ENCODE data around the gene PRRT3. TPM values are rescaled to one million over a fixed set of nuclear protein-coding genes. Genes with fewer than 3 reads are reported as not detected.

Gene PRRT3
- total and polyA plus RNA-seq, 9 of the 15 experiments (the other 6 are each of a cell fraction or from before 2014, with no cell fraction given), result 0.06 to 1.9 (median 1.2) TPM

DNA sequence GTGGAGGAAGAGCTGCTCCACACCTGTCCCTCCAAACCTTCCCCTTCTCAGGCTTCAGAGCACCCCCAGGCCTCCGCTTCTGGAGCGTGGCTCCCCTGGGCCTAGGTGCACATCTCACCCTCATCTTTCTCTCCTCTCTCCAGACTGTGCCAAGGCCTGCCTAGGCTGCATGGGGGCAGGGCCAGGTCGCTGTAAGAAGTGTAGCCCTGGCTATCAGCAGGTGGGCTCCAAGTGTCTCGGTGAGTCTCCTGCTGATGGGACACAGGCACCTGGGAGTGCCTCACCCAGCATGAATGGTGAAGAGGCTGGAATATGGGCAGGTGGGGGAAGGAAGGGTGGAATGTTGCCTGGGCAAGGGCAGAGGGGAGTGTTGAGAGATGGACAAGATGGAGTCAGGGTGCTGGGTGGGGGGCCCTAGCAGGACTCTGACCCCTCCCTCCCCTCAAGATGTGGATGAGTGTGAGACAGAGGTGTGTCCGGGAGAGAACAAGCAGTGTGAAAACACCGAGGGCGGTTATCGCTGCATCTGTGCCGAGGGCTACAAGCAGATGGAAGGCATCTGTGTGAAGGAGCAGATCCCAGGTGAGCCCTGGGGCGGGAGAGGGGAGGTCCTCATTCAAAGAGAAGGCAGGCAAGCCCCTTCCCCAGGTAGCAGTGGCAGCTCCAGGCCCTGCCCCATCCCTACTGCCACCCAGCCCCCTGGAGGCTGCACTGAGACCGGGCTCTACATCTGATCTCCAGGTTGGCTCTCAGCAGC lies 9.1 kb downstream of the PRRT3 start (continued):
- TF ChIP-seq ZNF512 (tag; IDR thresholded peaks at IDR 0.05) (no peak), FOSL1 (tag; conservative IDR thresholded peaks at IDR 0.05) (no peak), POLR3G (IDR thresholded peaks at IDR 0.05; ENCODE audit: extremely low read depth, insufficient read length, insufficient replicate concordance) (no peak), TEAD4 (IDR thresholded peaks at IDR 0.05; ENCODE audit: low read length) (no peak), TEAD4 (CRISPR knock-in tag; IDR thresholded peaks at IDR 0.05; ENCODE audit: borderline replicate concordance) (no peak)

GRCh38 chr3:9942164-9942563 lies 10.0 kb downstream of the PRRT3 start:
- POLR2A ChIA-PET, result interaction anchor here (1.6 kb wide), 1 partner anchor 14 kb away, joined by 6 read pairs; no protein-coding TSS in a partner anchor
- intact Hi-C loops (cut with micrococcal nuclease) (no loop called here), in situ Hi-C loops (cut with MboI) (no loop called here)

More at GRCh38 chr3:9942164-9942563, 10.0 kb downstream of the PRRT3 start:
- Histone ChIP-seq H3K4me2 (ENCODE audit: insufficient read depth, low read length) (no peak overlapping the region), H3K9me3 (replicated peaks; ENCODE audit: control insufficient read depth, insufficient read depth, low read depth, low read length) (0 out of 2 replicates have a peak, but pooled peaks cover 3% of the 10 kb centered on the region), H3K9ac (ENCODE audit: insufficient read depth in 1 of 2, low read depth in 2 of 2, low read length in 2 of 2) (no peak overlapping the region), H3K27ac (ENCODE audit: extremely low read depth, low read depth, low read length) (no peak overlapping the region), H3K27me3 (ENCODE audit: control insufficient read depth in 2 of 2, insufficient read depth in 2 of 2, low read length in 2 of 2) (no peaks in the 10 kb centered on the region), H3K4me3 (no peak overlapping the region), H3K36me3 (ENCODE audit: control insufficient read depth, insufficient read depth, low read length) (peaks cover 33% of the 10 kb centered on the region; the same call in 2 of the 3 replicates), H4K20me1 (replicated peaks; ENCODE audit: control insufficient read depth, insufficient read depth, low read length) (no peaks in the 10 kb centered on the region), H3K79me2 (ENCODE audit: control insufficient read depth, insufficient read depth, low read length) (no peaks in the 10 kb centered on the region), H2AFZ (ENCODE audit: low read depth, low read length) (no peak overlapping the region), H3K4me1 (replicated peaks in 1 of 2; ENCODE audit: control insufficient read depth in 2 of 2, insufficient read depth in 2 of 2, low read length in 2 of 2) (peaks cover 0 to 26% of the 10 kb centered on the region in 2 experiments; a peak in 3 of 5 replicates), H3K9me1 (ENCODE audit: control insufficient read depth, insufficient read depth, low read length) (no peaks in the 10 kb centered on the region)
- ATAC-seq (no peak), DNase-seq (ENCODE audit: extremely low read depth in 1 of 4, low spot score in 3 of 4) (no peak), FAIRE-seq (no peak)
- 68% methylated on average over 4 of the region's 4 CpGs for WGBS (ENCODE audit: insufficient coverage, low coverage, missing lambda C conversion rate)
- no peak for TF ChIP-seq POLR3A (IDR thresholded peaks at IDR 0.05; ENCODE audit: borderline replicate concordance, extremely low read depth, insufficient read depth, insufficient read length)
- no peak for TF ChIP-seq ADNP (tag; IDR thresholded peaks at IDR 0.05)
- no peak for TF ChIP-seq ZNF140 (CRISPR knock-in tag; IDR thresholded peaks at IDR 0.05)
- TF ChIP-seq BACH1 (tag; IDR thresholded peaks at IDR 0.05), result no peak
- TF ChIP-seq MLLT1 (IDR thresholded peaks at IDR 0.05), result no peak
- no peak for TF ChIP-seq ZHX1 (conservative IDR thresholded peaks at IDR 0.05; ENCODE audit: low read length)
- TF ChIP-seq EP400 (IDR thresholded peaks at IDR 0.05), result no peak
- no peak for TF ChIP-seq HDAC2 (IDR thresholded peaks at IDR 0.05)
- CTCF ChIA-PET (ENCODE audit: low intra/inter-chr PET ratio), result no interaction called here
- BruUV-seq (replicated peaks), result no TSS peak

All from K562 (cell line).